ENCODE results near the gene SLC22A9. TPM values are rescaled to one million over a fixed set of nuclear protein-coding genes. Genes with fewer than 3 reads are reported as not detected.

Gene SLC22A9
- polyA plus RNA-seq, 1 donor from 2014 or later = not detected

- no peaks in the 10 kb centered on the region for H3K9me3 ChIP-seq (ENCODE audit: low read length)
Observed at GRCh38 chr11:63375434-63375833, 5.8 kb downstream of the SLC22A9 start.

GRCh38 chr11:63380130-63380529 is 10.5 kb downstream of the SLC22A9 start:
- Histone ChIP-seq H3K9me2 (ENCODE audit: insufficient read depth, low read length) (no peaks in the 10 kb centered on the region), H3K4me3 (ENCODE audit: low read length) (no peak overlapping the region), H3K27ac (ENCODE audit: low read length) (no peak overlapping the region), H3K79me2 (replicated peaks; ENCODE audit: insufficient read depth, low read length) (no peaks in the 10 kb centered on the region), H3K9ac (ENCODE audit: low read length) (no peak overlapping the region), H3K4me2 (ENCODE audit: low read length) (no peak overlapping the region), H4K20me1 (ENCODE audit: insufficient read depth) (no peaks in the 10 kb centered on the region), H3K27me3 (ENCODE audit: insufficient read depth, low read depth, low read length) (no peaks in the 10 kb centered on the region), H2AFZ (ENCODE audit: low read depth, low read length) (no peak overlapping the region), H3K36me3 (ENCODE audit: insufficient read depth, low read length) (no peaks in the 10 kb centered on the region), H3K9me3 (ENCODE audit: low read length) (no peaks in the 10 kb centered on the region), H3F3A (ENCODE audit: insufficient read depth, low read length, poor library complexity, severe bottlenecking) (no peaks in the 10 kb centered on the region)
- TF ChIP-seq EZH2 (IDR thresholded peaks at IDR 0.05; ENCODE audit: borderline replicate concordance, insufficient read depth, low read length, poor library complexity, severe bottlenecking) (no peak), RAD21 (conservative IDR thresholded peaks at IDR 0.05) (no peak), MXI1 (conservative IDR thresholded peaks at IDR 0.05; ENCODE audit: poor library complexity, severe bottlenecking) (no peak), POLR2AphosphoS5 (IDR thresholded peaks at IDR 0.05) (no peak), REST (IDR thresholded peaks at IDR 0.05; ENCODE audit: borderline replicate concordance) (no peak), CTCF (IDR thresholded peaks at IDR 0.05; ENCODE audit: poor library complexity, severe bottlenecking) (no peak), TAF1 (IDR thresholded peaks at IDR 0.05; ENCODE audit: low read depth) (no peak)

More at GRCh38 chr11:63375434-63375833, 5.8 kb downstream of the SLC22A9 start:
- Histone ChIP-seq H2AFZ (ENCODE audit: low read depth, low read length) (no peak overlapping the region), H3F3A (ENCODE audit: insufficient read depth, low read length, poor library complexity, severe bottlenecking) (no peaks in the 10 kb centered on the region), H3K27me3 (ENCODE audit: insufficient read depth, low read depth, low read length) (no peaks in the 10 kb centered on the region), H4K20me1 (ENCODE audit: insufficient read depth) (no peaks in the 10 kb centered on the region), H3K36me3 (ENCODE audit: insufficient read depth, low read length) (no peaks in the 10 kb centered on the region), H3K4me2 (ENCODE audit: low read length) (no peak overlapping the region), H3K4me3 (ENCODE audit: low read length) (no peak overlapping the region), H3K9ac (ENCODE audit: low read length) (no peak overlapping the region), H3K27ac (ENCODE audit: low read length) (no peak overlapping the region), H3K79me2 (replicated peaks; ENCODE audit: insufficient read depth, low read length) (no peaks in the 10 kb centered on the region), H3K9me2 (ENCODE audit: insufficient read depth, low read length) (no peaks in the 10 kb centered on the region)
- TF ChIP-seq REST (IDR thresholded peaks at IDR 0.05; ENCODE audit: borderline replicate concordance) (no peak), EP300 (conservative IDR thresholded peaks at IDR 0.05; ENCODE audit: poor library complexity, severe bottlenecking) (no peak), POLR2AphosphoS5 (IDR thresholded peaks at IDR 0.05) (no peak), EZH2 (IDR thresholded peaks at IDR 0.05; ENCODE audit: borderline replicate concordance, insufficient read depth, low read length, poor library complexity, severe bottlenecking) (no peak), MXI1 (conservative IDR thresholded peaks at IDR 0.05; ENCODE audit: poor library complexity, severe bottlenecking) (no peak), RAD21 (conservative IDR thresholded peaks at IDR 0.05) (no peak), TAF1 (IDR thresholded peaks at IDR 0.05; ENCODE audit: low read depth) (no peak), CTCF (IDR thresholded peaks at IDR 0.05; ENCODE audit: poor library complexity, severe bottlenecking) (no peak), SMC3 (conservative IDR thresholded peaks at IDR 0.05; ENCODE audit: poor library complexity) (no peak)
